ENCODE results near the gene RTL9. TPM values are rescaled to one million over a fixed set of nuclear protein-coding genes. Genes with fewer than 3 reads are reported as not detected.
"Not testable (repeated sequence)": the region's sequence is repeated elsewhere in the genome, so short reads cannot be mapped to it uniquely, and the experiment has no call there.

The RTL9 gene
- total and polyA plus RNA-seq, 7 donors: under 0.01 to 0.28 (median 0.03) TPM; not detected in 4

DNA sequence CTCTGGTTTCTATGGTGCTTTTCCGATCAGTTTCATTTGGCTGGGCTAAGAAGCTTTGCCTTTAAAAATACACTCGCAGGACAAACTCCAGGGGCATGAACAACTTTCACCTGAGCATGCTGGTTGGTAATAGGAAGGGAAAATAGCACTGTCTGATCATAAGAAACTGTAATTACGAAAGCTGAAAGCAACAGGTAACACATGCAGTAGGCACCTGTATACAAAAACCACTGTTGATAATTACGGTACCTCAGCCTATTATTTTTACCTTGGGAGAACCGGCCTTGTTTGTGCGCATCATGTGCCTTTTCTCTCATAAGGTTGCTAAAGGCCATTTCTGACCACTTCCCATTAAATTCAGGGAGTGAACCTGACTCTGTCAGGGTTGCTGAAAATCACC is 45.7 kb downstream of the RTL9 start:
- Histone ChIP-seq H3K27ac (no peak overlapping the region), H3K27me3 (no peaks in the 10 kb centered on the region), H3K4me3 (no peak overlapping the region), H3K9me3 (no peaks in the 10 kb centered on the region), H3K36me3 (no peaks in the 10 kb centered on the region), H3K4me1 (no peaks in the 10 kb centered on the region)
- DNase-seq: no peak
- 94% methylated on average over 6 of the region's 6 CpGs for WGBS, 2 donors
- TF ChIP-seq CTCF (IDR thresholded peaks at IDR 0.05) (no peak), POLR2A (IDR thresholded peaks at IDR 0.05) (no peak), EP300 (IDR thresholded peaks at IDR 0.05) (no peak), POLR2AphosphoS5 (IDR thresholded peaks at IDR 0.05) (no peak)
- intact Hi-C loops (cut with DNase I): no loop called here

DNA sequence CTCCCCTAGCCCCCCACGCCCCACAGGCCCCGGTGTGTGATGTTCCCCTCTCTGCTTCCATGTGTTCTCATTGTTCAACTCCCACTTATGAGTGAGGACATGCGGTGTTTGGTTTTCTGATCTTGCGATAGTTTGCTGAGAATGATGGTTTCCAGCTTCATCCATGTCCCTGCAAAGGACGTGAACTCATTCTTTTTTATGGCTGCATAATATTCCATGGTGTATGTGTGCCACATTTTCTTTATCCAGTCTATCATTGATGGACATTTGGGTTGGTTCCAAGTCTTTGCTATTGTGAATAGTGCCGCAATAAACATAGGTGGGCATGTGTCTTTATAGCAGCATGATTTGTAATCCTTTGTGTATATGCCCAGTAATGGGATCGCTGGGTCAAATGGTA is 47.6 kb downstream of the RTL9 start:
- H3K27me3 ChIP-seq; H3K9me3 ChIP-seq; H3K4me1 ChIP-seq; H3K4me3 ChIP-seq; intact Hi-C loops (cut with DNase I); H3K36me3 ChIP-seq; DNase-seq; H3K27ac ChIP-seq: not testable (repeated sequence)
- 94 to 95% methylated on average over 7 of the region's 7 CpGs for WGBS, 2 donors

DNA sequence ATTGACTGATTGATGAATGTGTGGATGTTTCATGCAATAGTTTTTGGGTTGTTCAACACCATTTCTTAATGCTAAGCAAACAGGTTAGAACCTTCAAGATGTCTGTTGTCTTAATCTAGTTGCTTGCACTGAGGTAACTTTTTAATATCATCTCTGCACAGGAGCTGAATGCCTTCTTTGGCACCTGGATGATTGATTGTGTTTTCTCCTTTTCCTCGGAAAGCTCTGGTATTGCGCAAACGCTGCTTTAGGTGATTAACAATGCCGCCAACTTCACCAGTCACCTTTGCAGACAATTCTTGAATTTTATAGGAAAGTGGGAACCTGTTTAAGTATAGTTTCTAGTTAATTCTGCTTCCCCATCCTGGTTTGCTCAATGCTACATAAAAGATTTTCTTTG is 48.2 kb downstream of the RTL9 start:
- WGBS, 2 donors: 84 to 90% methylated on average over 4 of the region's 4 CpGs
- Histone ChIP-seq H3K9me3 (no peaks in the 10 kb centered on the region), H3K27ac (no peak overlapping the region), H3K27me3 (no peaks in the 10 kb centered on the region), H3K4me1 (no peaks in the 10 kb centered on the region), H3K36me3 (no peaks in the 10 kb centered on the region), H3K4me3 (no peak overlapping the region)
- no peak for DNase-seq
- TF ChIP-seq POLR2AphosphoS5 (IDR thresholded peaks at IDR 0.05): no peak
- TF ChIP-seq EP300 (IDR thresholded peaks at IDR 0.05): no peak
- TF ChIP-seq POLR2A (IDR thresholded peaks at IDR 0.05): no peak
- no peak for TF ChIP-seq CTCF (IDR thresholded peaks at IDR 0.05)
- intact Hi-C loops (cut with DNase I): no loop called here

DNA sequence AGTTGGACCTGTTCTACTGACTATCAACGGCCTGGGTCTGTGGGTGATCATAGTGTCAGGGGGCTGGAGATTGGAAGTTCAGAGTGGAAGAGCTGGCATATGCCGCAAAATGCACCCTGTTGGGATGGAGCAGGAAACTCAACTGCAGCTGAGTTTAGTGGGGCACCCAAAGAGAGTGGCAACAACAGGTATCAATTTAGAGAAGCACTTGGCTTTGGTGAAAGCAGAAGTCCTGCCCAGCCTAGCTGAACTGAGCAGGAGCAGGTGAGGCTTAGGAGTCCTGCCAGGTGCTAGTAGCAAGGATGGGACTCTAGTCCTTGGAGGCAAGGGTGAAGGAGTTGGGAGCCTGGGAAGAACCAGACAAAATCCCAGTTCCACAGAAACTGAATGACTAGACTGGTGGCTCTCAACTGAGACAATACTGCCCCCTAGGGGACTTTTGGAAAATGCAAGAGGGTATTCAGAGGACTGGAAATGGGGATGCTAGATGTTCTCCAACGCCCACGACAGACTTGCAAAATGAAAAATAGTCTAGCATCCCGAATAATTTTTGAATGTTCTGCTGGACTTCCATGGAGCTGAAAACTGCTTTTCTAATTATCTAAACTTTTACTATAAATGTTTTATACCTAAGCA is 49.4 kb downstream of the RTL9 start:
- 37 to 41% methylated on average over 5 of the region's 5 CpGs for WGBS, 2 donors
- no peak for DNase-seq
- TF ChIP-seq CTCF (IDR thresholded peaks at IDR 0.05) (peak; percentile 14 to 57 (median 50)), POLR2A (IDR thresholded peaks at IDR 0.05) (no peak), EP300 (IDR thresholded peaks at IDR 0.05) (no peak)
- Histone ChIP-seq H3K4me3 (no peak overlapping the region), H3K27me3 (no peaks in the 10 kb centered on the region), H3K4me1 (peaks cover 0 to 2% (median 0%) of the 10 kb centered on the region in 4 donors), H3K9me3 (no peaks in the 10 kb centered on the region), H3K27ac (no peak overlapping the region), H3K36me3 (no peaks in the 10 kb centered on the region)
- intact Hi-C loops (cut with DNase I): no loop called here

Small RNA genes lying within 50 kb of the gene (small RNA-seq; reads per million reads assigned to genes)
- gene GNG5P2: 0 reads per million in 3 donors

Other genes starting within 250 kb of the RTL9 start
- gene AMMECR1, start 40.8 kb upstream of the RTL9 start, total RNA-seq: 1 to 10 TPM; 1.5 to 3.2 (median 2.2) TPM
- gene AMMECR1, start 40.8 kb upstream of the RTL9 start, polyA plus RNA-seq: 1 to 10 TPM; 3.6 to 8.1 (median 5.4) TPM